IPS-NIHi11 (cell line): ENCODE results near the gene TMPRSS7.
A peak's percentile ranks its signal among the peaks of the same experiment; 100 is the strongest.
"Not testable (repeated sequence)": the region's sequence is repeated elsewhere in the genome, so short reads cannot be mapped to it uniquely, and the experiment has no call there.

Source experiments
- DNase-seq: peaks from one replicate; pipeline ENCODE4 v3.0.0; 2012; ENCODE audit warnings: mixed read lengths, low spot score

The TMPRSS7 gene

DNA sequence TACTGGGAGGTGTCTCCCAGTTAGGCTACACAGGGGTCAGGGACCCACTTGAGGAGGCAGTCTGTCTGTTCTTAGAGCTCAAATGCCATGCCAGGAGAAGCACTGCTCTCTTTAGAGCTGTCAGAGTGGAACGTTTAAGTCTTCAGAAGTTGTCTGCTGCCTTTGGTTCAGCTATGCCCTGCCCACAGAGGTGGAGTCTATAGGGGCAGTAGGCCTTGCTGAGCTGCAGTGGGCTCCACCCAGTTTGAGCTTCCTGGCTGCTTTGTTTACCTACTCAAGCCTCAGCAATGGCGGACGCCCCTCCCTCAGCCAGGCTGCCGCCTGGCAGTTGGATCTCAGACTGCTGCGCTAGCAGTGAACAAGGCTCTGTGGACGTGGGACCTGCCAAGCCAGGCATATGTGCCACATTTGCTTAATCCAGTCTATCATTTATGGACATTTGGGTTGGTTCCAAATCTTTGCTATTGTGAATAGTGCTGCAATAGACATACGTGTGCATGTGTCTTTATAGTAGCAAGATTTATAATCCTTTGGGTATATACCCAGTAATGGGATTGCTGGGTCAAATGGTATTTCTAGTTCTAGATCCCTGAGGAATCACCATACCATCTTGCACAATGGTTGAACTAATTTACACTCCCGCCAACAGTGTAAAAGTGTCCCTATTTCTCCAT lies 38.0 kb downstream of the TMPRSS7 start:
- not testable (repeated sequence) for DNase-seq

DNA sequence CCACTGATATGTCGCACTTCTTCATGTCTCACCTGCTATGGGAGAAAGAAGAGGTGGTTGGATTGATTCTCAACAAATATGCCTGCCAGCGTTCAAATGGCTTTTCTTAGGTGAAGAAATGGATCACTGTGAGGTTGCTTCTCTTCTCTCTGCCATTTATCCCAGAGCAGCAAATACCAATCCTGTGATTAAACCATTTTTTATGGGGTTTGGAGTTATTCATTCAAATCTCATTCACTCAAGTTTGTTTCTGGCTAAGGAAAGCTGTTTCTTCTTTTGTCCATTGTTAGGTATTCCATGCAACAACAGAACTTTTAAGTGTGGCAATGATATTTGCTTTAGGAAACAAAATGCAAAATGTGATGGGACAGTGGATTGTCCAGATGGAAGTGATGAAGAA lies 39.5 kb downstream of the TMPRSS7 start:
- no peak for DNase-seq

DNA sequence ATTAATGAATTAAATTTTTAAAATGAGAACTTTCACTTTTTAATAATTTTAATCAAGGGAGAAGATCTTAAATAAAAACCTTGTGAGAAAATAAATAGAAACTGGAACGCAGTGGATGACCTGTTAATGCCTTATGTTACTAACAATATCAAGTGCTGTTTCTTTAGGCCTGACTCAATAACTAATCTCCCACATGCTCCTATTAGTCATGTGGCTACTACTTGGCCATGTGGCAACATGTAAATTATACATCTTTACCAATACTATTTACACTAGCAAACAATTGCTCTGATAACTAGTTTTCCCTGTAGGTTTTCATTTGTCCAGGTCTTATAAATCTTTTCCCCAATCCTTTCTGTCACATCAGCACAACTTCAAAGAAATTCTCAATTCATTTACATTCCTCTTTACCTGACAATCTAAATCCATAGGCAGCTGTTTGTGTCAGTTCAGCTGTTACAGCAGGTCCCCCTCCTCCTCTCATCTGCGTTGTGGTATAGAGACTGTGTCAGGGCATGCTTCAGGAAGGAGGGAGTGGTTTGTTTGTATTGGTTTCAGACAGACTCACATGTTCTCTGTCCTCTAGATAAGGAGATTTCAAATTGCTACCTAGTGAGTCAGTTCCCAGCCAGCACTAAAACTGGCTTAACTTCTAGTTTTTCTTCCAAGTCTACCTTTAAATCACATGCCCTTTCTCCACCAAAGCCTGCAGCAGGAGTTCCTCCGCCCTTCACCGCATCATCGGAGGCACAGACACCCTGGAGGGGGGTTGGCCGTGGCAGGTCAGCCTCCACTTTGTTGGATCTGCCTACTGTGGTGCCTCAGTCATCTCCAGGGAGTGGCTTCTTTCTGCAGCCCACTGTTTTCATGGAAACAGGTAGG lies 40.3 kb downstream of the TMPRSS7 start:
- DNase-seq = peak; percentile 31

DNA sequence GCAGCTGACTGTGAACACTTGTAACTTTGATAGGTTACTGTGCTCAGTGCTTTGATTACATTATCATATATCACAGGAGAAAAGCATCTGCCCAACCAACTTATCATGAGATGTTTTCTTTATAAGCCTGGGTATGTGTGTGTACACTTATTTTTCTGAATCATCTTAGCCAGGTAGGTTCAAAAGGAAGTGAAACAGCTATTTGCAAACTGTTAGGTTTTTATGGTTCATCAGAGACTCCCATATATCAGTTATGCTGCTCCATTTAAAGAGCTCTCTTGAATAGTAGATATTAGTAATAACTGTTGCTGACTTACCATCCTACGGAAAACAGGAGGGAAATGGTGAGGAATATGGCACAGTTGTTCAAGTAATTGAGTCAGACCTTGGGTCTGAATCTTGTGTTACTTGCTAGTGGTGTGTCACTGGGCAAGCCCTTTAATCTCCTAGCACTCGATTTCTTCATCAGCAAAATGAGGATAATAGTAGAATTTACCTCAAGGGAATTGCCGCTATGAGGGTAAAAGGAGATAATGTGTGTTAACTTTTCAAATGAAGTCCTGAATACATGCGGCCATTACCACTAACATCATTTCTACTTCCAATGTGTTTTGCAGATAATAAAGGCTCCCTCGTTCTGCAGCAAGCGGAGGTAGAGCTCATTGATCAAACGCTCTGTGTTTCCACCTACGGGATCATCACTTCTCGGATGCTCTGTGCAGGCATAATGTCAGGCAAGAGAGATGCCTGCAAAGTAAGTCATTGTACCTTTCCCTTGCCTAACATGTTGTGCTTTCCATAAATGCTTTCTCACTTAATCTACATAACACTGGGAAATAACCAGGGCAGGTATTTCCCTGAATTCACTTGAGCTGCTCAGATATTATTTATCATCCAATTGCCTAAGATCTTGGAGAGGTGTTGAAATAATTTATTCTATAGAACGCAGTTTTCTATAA lies 43.9 kb downstream of the TMPRSS7 start:
- DNase-seq = no peak

DNA sequence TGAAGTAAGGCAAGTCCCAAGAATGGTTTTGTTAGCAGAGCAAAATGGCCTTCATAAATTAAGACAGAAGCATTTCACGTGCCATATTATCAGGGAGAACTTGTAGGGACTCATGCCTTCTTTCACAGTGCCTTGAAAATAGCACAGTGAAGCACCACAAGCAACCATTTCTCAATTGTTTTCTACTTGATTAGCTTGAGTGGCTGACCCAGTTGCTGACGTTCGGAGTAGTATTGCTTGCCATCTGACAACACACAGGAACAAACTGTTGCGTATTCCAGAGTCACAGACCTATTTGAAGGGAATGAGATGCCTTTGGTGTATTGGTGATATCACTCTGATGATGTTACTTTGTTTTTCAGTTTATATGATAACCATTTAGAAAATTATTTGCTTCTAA lies 48.7 kb downstream of the TMPRSS7 start:
- no peak for DNase-seq

DNA sequence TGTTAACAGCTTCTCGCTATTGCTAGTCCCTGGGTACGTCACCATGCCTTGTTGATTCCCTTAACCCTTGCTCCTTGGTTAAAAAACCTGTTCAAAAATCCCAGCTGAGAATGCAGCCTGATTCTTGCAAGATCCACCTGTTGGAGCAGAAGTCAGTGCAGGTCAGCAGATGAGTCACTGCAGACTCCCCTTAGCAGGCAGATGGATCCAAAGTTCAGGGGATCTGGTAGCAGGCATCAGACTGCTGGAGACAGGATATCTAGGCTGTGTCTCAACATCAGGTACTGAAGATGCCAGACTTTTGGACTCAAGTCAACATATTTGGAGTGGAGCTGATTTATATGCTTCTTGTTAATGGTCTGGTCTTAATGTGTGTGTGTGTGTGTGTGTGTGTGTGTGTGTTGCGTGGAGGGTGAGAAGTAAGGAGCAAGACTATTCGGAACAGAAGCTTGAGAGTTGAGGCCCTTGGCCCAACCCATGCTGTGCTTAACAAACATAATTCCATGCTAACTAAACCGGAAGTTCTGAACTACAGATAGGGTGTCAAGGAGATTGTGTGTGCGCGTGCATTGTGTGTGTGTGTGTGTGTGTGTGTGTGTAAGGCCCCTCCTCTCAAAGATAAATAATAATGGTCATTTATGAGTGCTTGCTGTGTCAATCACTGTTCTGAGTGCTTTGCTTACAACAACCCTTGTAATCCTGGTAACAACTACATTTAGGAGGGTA lies 50.6 kb downstream of the TMPRSS7 start:
- DNase-seq = no peak

DNA sequence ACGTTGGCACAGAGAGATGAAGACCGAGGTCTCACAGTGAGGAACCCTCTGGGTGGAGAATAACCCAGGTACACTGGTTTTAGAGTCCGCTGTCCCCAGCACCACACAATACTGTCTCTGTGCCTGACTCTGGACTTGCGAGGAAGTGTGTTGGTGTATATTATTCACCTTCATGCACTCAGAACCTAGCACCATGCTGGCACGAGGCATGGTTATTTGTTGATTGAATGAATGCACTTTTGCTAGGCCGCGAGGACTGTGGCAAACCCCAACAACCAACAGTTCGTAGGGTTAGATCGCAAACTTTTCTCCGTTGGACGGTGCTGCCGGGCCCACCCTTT lies 51.2 kb downstream of the TMPRSS7 start:
- no peak for DNase-seq

DNA sequence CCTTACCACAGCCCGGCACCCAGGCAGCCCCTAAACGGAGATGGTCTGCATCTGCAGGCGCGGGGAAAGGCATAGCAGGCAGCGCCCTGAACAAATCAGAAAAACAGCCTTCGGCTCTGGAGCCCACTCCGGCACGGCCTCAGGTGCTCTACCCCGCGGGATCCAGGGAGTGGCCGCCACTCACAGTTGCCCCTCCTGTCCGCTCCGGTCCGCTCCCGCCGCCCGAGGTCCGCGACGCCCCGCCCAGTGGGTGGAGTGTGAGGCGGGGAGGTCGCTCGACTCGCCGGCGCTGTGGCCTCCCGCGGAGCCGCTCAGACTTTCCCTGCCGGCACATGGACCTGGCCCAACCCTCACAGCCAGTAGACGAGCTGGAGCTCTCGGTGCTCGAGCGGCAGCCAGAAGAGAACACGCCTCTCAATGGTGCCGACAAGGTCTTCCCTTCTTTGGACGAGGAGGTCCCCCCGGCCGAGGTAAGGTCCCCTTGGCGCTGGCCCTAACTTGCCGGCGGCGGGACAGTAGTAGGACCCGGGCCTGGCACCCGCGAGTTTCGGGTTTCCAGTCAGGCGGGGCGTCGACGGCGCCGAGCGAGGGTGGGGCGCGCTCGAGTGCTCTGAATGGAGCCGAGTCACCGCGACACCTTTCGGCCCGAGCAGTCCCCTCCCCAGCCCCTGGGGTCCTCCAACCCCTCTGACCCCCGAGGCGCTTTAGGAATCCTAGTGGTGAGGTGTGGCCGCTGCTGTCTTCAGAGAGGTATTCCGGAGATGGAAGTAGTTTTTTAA lies 51.7 kb downstream of the TMPRSS7 start, which contains the start of gene C3orf52:
Gene C3orf52, plus strand, starts transcription at position 314 of the 779 bp plus-strand sequence. Its CDS starts 19 bp downstream, at position 333.
- peak; percentile 97 for DNase-seq

DNA sequence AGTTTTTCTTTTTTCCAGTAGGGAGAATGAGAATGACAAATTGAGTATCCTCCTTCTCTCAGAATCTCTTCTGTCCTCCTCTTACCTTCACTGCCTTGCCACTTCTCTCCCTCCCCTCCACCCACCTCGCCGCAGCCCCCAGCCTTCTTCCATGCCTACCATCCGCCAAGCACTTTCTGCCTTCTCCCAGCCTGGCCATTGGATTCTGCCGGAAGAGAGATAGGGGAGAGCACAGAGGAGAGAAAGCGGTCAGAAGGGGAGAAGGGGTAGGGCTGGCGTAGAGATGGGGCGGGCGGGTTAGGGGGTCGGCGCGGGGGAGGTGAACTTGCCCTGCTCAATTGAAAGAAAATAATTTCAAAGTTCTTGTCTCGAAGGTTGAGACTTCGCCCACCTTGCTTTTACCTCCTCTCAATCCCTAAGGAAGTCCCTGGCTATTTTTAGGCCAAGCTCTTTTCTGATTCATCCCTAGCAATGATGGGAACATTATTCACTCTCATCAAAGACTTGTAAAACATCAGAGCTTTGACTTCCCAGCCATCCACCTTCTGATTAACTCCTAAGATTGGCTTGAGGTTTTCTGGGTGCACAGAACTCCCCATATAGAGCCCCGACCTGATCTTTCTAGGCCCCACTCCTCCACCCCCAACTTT lies 52.5 kb downstream of the TMPRSS7 start:
- DNase-seq = peak; percentile 29

DNA sequence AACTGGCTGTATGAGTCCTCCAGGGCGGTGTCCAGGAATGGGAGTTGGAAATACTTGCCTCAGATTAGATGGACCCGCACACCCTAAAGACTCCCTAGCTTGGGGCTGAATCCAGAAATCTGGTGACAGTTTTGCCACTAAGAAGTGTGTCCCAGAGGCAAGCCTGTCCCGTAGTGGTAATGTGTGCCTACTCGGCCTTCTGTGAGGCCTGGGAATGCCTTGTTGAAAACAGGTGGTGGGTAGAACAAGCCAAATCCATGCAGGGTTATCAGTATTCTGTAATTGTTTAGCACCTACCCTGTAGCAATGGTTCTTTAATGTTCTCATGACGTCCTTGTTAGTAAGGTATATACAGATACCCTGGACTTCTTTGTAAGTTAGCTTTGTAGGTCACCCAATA lies 53.2 kb downstream of the TMPRSS7 start:
- no peak for DNase-seq

DNA sequence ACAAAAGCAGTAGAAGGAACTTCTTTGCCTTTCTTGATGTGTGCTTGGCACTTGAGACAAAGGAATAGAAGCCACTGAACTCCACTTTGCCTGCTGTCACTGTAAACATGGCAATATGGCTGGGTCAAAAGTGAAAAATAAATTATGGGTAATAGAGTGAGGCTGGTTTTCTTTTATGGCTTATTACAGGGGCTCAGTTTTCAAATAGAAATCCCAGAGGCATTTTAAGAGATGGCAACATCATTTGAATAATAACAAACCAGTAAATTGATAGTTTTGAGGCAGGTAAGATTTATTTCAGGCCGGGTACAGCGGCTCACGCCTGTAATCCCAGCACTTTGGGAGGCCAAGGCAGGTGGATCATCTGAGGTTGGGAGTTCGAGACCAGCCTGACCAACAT lies 54.4 kb downstream of the TMPRSS7 start:
- DNase-seq = no peak

DNA sequence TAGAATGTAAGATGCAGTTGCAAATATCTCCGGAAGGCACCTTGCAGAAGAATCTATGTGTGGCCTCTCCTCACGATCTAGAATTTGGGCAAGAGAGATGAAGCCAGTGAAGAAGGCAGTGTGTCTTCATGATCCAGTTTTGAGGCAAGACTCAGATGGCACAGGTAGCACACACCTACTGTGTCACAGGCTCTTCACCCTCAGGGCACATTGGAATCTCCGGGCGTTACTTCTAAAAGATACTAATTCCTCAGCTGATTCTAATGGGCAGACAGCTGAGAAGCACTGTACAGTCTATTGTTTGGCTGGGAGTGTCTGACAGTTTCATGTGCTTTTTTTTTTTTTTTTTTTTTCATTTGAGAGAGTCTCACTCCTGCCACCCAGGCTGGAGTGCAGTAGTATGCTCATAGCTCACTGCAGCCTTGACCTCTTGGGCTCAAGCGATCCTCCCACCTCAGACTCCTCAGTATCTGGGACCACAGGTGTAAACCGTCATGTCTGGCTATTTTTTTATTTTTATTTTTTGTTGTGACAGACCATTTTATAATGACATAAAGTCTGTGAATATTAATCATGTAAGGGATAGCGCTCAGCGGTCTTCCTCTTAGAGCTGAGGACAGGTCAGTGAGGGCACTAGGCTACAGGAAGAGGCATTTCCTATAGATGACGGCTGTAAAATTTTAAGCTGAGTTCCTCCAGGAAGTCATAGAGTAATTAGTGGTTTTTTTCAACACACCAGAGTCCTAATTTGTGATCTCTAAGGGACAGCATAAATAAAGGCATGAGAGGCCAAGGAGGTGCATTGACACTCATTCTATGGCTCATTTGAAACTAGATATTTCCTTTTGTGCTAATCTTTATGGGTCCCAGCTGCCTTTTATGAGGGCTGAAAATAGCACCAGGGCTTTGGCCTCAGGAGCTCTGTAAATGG lies 55.7 kb downstream of the TMPRSS7 start:
- DNase-seq = no peak

DNA sequence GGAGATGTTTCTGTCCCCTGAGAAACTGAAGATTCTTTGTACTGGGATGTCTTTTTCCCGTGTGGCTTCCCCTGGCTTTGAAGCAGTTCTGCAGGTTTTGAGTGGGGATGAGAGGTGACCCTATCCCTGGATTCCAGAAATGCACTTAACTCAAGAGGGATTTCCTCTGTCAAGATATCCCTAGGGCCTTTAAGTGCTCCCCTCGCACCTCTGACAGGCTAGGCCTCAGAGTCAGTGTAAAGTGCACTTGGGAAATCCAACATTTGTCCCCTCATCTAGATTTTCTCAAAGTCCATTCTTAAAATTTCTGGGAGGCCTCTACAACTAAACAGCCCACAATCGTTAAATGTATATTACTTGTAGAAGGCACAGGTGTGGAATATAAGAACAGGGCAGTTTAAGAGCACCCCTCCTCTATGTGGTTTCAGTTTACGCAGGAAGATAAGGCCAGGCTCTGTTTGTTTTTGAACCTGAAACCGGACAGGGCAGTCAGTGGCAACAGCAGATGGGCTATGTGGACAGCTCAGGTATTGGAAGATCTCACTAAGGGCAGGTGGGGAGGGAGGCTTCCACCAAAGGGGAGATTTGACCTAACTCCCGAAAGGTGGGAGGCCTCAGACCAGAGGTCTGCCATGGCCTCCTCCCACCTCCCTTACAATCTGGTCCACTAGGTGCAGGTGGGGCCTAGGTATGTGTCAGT lies 56.5 kb downstream of the TMPRSS7 start:
- DNase-seq = no peak

DNA sequence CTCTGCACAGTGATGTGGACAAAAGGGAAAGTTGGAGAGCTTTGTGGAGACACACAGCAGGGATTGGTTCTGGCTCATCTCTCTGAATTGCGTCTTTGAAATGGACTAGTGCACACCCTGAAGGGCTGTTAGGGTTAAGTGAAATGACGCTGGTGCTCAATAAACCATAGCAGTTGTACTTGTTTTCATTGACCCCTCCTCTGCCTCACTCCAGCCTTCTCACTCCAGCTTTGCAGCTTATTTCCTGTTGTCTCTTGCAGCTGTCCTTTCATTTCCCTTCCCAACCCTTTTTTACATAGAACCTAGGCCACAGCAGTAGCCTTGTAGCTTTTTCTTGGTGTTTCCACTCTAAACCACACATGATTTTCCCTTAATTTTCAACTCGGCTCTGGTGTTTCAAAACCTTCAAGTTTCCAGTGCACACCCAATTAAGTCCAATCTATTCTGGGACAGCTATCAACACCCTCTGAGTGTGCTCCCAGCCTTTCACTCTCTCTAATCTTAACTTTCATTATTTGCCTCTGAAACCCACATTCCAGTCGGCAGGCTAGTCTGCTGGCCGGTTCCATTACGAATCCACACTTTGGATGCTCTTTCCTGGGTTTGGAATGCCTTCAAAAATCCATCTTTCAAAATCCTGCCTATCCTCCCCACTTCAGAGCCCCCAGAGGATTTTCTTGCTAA lies 58.1 kb downstream of the TMPRSS7 start:
- peak; percentile 27 for DNase-seq

DNA sequence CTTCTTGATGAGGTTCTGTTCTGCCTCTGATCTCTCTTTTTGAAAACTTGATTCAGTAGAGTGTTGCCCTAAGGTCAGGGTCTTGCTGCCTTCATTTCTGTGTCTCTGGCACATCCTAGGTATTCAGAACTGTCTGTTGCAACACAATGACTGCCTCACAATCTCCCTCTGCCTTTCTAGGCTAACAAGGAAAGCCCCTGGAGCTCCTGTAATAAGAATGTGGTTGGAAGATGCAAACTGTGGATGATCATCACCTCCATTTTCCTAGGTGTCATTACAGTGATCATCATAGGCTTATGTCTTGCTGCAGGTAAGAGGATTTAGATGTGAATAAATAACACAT lies 58.6 kb downstream of the TMPRSS7 start:
- no peak for DNase-seq

DNA sequence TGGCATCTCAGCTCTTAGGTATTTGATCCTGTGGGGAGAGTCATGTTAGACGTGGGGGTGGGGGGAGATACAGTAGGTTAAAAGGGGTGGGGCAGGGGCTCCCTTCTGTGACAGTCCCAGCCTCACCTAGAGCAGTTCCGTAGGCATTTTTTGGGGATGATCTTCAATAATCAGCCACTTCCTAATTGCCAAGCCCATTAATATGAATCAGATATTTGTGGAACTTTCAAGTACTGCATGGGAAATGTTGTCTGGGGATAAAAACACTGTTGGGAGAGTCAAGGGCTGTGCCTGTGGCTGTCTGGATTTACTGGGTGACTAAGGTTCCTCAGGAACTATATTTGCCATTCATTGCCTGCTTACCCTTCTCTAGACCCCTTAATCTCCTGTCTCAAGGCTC lies 61.2 kb downstream of the TMPRSS7 start:
- DNase-seq = no peak

DNA sequence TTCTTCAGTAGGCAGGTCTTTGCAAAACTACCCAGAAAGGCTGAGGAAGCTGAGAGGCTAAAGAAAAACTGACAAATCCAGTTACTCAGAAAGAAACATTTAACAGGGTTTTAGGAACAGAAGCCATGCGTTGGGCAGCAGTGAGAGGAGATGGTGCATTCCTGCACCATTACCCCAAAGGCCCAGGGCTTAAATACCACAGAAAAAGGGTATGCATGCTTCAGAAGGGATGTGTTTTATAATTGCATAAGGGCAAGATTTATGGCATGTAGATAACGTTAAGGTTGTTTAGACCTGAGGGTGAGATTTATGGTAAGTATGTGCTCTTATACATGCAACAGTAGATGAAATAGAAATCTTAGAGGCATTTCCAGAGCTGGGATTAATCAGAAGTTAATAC lies 61.6 kb downstream of the TMPRSS7 start:
- DNase-seq = no peak

DNA sequence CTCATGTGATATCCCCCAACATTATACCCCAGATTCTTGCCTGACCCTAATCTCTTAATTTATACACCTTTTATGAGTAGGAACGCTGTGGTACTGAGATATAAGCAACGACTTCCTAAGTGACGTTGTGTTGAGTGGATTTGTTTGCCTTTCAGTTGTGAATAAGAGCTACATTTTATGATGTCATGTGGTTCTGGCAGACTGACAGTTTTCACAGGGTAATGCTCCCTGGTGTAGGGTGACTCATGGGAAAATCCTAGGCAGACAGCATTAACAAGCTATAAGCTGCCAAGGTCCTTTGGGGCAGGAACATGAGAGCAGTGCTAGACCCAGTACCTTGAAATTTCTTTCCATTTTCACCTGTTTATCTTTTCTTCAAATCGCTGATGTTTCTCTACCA lies 62.8 kb downstream of the TMPRSS7 start:
- no peak for DNase-seq
